Fibroblast of the aortic adventitia (primary cell): Measurements from ENCODE around the gene GALK2. TPM values are rescaled to one million over a fixed set of nuclear protein-coding genes. Genes with fewer than 3 reads are reported as not detected.
A peak's percentile ranks its signal among the peaks of the same experiment; 100 is the strongest.
"Not testable (repeated sequence)": the region's sequence is repeated elsewhere in the genome, so short reads cannot be mapped to it uniquely, and the experiment has no call there.

Experiments used
- DNase-seq: peaks from one replicate; pipeline ENCODE4 v3.0.0-alpha.2; 2010; ENCODE audit warnings: low read depth
- H3K4me3 ChIP-seq: 2 replicates; pipeline ENCODE4 v1.5.1; 2011; ENCODE audit warnings: low read depth, mild to moderate bottlenecking, control low read depth, low read length, moderate library complexity
- total RNA-seq: library from RNA; depleted of rRNA; stranded (reverse); fragments of >200 nt; gene quantifications from 2 replicates; pipeline ENCODE4 v1.2.3, GENCODE V29; 2012; ENCODE audit warnings: low replicate concordance
- TF ChIP-seq, protein P1 (sequence below): IDR thresholded peaks from 2 replicates; pipeline ENCODE4 v1.5.1; 2011; ENCODE audit warnings: mild to moderate bottlenecking, low read length, control low read depth, inconsistent platforms; ENCODE audit not compliant: insufficient read depth

Gene GALK2
- total RNA-seq, 1 donor: 30.9 TPM

DNA sequence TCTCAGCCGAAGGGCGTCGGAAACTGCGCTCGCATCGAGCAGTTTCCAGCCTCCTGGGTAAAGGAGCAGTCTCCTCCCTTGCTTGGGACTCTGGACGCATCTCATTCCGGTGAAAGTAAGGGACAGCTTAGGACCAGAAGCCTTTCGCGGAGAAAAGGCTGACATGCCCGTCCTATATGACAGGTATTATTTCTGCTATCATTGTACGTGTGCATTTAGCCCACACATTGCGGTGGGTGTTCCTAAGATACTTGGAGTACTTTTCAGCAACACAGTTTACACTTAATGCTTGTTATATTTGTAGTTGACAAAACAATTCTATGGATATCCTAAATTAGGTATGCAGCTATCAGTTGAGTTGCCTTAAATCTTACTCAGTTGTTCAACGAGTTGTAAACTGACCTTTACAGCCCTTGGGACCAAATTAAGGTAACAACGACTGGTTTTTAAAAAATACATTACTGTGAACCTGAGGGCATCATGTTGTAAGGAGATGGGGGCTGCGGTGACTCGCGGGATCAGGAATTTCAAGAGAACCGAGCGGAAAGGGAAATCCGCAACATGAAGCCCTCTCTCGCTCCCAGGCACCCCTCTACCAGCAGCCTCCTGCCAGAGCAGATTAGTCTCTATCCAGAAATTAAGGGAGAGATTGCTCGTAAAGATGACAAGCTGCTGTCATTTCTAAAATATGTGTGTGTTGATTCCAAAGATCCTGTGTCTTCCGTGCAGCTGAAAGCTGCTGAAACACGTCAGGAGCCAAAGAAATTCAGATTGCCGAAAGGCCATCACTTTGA, 14.0 kb upstream of the GALK2 start:
- DNase-seq: peak; percentile 27
- peak overlapping the region; percentile 100 for H3K4me3 ChIP-seq
- TF ChIP-seq, protein P1, sequence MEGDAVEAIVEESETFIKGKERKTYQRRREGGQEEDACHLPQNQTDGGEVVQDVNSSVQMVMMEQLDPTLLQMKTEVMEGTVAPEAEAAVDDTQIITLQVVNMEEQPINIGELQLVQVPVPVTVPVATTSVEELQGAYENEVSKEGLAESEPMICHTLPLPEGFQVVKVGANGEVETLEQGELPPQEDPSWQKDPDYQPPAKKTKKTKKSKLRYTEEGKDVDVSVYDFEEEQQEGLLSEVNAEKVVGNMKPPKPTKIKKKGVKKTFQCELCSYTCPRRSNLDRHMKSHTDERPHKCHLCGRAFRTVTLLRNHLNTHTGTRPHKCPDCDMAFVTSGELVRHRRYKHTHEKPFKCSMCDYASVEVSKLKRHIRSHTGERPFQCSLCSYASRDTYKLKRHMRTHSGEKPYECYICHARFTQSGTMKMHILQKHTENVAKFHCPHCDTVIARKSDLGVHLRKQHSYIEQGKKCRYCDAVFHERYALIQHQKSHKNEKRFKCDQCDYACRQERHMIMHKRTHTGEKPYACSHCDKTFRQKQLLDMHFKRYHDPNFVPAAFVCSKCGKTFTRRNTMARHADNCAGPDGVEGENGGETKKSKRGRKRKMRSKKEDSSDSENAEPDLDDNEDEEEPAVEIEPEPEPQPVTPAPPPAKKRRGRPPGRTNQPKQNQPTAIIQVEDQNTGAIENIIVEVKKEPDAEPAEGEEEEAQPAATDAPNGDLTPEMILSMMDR: no peak

DNA sequence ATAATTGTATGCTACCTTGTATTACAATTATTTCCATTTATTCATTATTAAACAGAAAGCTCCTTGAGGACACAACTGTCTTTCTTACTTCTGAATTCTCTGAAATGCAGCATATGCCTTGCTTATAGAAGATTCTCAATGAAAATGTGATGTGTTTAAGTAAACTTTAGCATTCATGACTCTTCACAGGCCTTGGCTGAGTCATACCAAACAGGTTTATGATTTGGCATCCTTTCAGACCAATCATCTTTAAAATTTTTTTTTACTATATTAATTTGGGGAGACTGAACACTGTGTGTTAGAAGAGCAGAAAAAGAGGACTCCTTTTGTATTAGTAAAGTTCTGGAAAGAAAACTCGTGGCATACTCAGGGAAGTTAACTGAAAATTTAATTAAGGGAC, 6.4 kb upstream of the GALK2 start:
- TF ChIP-seq, protein P1: no peak
- H3K4me3 ChIP-seq: no peak overlapping the region
- DNase-seq: no peak

DNA sequence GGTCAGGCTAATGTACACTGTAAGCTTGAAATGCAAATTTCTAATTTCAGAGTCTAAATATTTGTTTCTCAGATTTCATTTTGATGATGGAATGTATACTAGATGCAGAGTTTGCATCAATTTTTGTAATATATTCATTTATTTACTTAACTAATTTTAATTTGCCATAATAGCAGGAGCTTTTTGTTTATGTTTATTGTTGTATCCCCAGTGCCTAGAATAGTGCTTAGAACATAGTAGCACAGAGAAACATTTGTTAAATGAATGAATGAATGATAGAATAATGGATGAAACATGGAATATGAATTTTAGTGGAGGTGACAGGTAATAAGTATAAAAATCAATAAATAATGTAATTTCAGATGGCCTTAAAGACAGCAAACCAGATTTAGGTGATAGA, 5.2 kb upstream of the GALK2 start:
- TF ChIP-seq, protein P1: no peak
- H3K4me3 ChIP-seq: no peak overlapping the region
- DNase-seq: no peak

DNA sequence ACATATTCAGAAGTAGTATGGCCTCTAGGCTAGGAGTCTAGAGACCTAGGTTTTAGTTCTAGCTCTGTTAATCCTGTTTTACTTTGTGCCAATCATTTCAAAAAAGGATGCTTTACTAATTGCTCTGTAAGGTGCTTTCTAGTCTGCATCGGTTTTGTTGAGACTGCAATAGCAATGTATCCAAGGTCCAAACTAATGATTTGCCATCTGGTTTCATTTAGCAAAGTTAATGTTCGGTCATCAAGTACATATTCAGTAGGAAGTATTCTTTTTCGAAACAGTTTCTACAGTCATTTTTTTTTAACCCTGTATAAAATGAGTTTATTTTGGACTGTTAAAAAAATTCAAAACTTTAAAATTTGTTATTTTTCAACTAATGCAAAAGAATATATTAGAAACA, 2.0 kb upstream of the GALK2 start:
- TF ChIP-seq, protein P1: no peak
- H3K4me3 ChIP-seq: no peak overlapping the region
- peak; percentile 33 for DNase-seq

DNA sequence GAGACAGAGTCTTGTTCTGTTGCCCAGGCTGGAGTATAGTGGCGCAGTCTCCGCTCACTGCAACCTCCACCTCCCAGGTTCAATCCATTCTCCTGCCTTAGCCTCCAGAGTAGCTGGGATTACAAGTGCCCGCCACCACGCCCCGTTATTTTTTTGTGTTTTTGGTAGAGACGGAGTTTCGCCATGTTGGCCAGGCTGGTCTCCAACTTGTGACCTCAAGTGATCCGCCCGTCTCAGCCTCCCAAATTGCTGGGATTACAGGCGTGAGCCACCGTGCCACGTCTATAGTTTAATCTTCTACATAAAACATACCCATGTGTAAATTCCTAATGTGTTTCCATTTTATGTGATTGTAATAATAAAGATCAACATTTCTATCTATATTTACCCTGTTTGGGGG, 1.7 kb downstream of the GALK2 start:
- TF ChIP-seq, protein P1: no peak
- no peak overlapping the region for H3K4me3 ChIP-seq
- DNase-seq: no peak

DNA sequence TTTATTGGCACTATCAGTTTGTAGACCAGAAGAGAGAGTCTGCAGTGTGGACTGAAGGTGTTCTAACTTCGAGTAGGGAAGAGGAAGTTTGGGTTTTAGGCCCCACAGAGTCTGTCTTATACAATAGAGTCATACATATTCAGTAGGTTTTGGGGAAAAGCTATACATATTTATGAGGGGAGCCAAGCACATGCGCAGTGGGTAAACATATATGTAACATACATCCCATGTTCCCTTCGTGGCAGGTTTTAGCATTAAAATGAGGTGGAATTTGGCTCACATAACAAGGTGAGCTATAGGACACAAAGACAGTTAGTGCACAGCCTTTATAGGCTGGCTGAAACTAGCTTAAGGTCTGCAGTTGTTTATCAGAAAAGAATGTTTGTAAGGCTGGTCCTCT, 4.9 kb downstream of the GALK2 start:
- no peak overlapping the region for H3K4me3 ChIP-seq
- TF ChIP-seq, protein P1: no peak

DNA sequence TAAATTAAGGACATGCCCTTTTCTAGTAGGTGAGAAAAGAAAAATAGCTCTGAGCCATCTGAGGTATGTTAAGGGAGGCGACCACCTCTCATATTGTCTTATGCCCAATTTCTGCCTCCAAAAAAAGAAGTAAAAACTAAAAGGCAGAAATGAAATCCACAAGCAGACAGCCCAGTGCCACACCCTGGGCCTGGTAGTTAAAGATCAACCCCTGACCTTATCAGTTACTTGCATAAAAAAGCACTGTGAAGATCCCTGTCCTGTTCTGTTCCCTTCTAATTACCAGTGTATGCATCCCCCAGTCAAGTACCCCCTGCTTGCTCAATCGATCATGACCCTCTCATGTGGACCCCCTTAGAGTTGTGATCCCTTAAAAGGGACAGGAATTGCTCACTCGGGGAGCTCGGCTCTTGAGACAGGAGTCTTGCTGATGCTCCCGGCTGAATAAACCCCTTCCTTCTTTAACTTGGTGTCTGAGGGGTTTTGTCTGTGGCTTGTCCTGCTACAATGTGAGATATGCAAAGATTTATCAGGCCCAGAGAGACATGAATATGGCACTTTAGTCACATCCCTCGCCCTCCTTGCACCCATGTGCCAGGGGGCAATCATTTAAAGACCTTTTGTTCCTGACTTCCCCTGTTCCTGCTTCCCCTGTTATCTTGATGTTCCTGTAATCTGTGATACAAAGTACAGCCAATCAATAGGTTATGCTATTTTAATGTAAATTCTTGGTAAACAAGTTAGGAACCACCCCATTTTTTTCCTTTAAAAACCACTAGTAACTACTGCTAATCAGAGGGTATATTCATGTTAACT, 5.7 kb downstream of the GALK2 start:
- H3K4me3 ChIP-seq, DNase-seq: not testable (repeated sequence)

More for the DNA sequence above, 4.9 kb downstream of the GALK2 start:
- DNase-seq: no peak
